GM12878 (cell line): ENCODE measurements around the gene ADH1C.

Experiments
- FOS ChIP-seq: IDR thresholded peaks from 3 replicates; pipeline ENCODE4 v1.6.1; 2011; ENCODE audit warnings: borderline replicate concordance; ENCODE audit not compliant: insufficient read length; ENCODE audit errors: extremely low read depth
- POLR2A ChIP-seq: IDR thresholded peaks from 2 replicates; pipeline ENCODE4 v1.6.1; 2011; ENCODE audit warnings: low read depth, mild to moderate bottlenecking, low read length
- USF1 ChIP-seq: IDR thresholded peaks from 2 replicates; pipeline ENCODE4 v1.6.1; 2011; ENCODE audit warnings: borderline replicate concordance, low read depth, mild to moderate bottlenecking, moderate library complexity, mixed read lengths, low read length; ENCODE audit not compliant: insufficient read depth; ENCODE audit errors: extremely low read length
- TF ChIP-seq, protein P1 (sequence below): IDR thresholded peaks from 2 replicates; pipeline ENCODE4 v1.6.1; 2012; ENCODE audit warnings: low read length, inconsistent platforms

- TF ChIP-seq POLR2A, result no peak
- no peak for TF ChIP-seq FOS
- TF ChIP-seq, protein P1, sequence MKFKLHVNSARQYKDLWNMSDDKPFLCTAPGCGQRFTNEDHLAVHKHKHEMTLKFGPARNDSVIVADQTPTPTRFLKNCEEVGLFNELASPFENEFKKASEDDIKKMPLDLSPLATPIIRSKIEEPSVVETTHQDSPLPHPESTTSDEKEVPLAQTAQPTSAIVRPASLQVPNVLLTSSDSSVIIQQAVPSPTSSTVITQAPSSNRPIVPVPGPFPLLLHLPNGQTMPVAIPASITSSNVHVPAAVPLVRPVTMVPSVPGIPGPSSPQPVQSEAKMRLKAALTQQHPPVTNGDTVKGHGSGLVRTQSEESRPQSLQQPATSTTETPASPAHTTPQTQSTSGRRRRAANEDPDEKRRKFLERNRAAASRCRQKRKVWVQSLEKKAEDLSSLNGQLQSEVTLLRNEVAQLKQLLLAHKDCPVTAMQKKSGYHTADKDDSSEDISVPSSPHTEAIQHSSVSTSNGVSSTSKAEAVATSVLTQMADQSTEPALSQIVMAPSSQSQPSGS, result no peak
- no peak for TF ChIP-seq USF1
Measured at GRCh38 chr4:99379571-99379970, 27.0 kb upstream of the ADH1C start.
